ENCODE results near the gene GIN1. TPM values are rescaled to one million over a fixed set of nuclear protein-coding genes. Genes with fewer than 3 reads are reported as not detected.

GIN1 gene
- polyA plus RNA-seq, 1 donor from 2014 or later, result 17.5 TPM

DNA sequence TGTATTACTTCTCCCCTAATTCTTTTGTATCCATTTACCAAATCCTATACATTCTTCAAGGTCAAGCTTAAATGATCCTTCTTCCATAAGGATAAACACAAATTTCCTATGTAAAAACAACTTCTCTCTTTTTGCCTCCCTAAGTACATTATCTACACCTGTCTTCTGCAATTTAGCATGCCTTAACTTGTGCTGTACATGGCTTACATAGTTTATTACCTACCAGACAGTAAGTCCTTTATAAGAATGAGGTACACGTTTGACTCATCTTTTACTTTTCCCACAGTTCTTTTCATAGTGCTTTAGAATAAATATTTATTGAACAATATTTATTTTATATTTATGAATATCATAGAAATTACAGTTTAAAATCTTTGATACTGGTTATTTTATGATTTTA, 33.4 kb downstream of the GIN1 start:
- no peak overlapping the region for H3K27ac ChIP-seq (ENCODE audit: low read length)
- H3K4me2 ChIP-seq (ENCODE audit: low read length), result no peak overlapping the region

DNA sequence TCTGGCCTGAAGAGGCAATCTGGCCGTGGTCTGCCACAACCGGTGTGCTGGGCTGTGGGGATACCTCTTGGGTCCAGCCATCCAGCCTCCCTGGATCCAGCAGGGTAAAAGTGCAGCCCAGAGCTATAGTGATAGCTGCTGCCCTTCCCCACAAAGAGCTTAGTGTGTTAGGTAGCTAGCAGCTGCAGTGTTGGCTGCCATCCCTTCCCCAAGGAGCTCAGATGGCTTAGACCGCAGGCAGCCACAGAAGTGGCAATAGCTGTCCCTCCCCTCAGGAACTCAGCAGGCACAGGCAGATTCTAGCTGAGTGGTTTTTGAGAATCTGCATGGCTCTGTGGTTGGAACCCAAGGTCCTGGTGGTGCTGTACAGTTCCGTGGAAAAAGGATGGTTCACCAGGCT, 40.1 kb downstream of the GIN1 start:
- TF ChIP-seq MXI1 (conservative IDR thresholded peaks at IDR 0.05; ENCODE audit: poor library complexity, severe bottlenecking) (no peak), RAD21 (conservative IDR thresholded peaks at IDR 0.05) (no peak), EP300 (conservative IDR thresholded peaks at IDR 0.05; ENCODE audit: poor library complexity, severe bottlenecking) (no peak), TAF1 (IDR thresholded peaks at IDR 0.05; ENCODE audit: low read depth) (no peak), SMC3 (conservative IDR thresholded peaks at IDR 0.05; ENCODE audit: poor library complexity) (no peak), POLR2AphosphoS5 (IDR thresholded peaks at IDR 0.05) (no peak), EZH2 (IDR thresholded peaks at IDR 0.05; ENCODE audit: borderline replicate concordance, insufficient read depth, low read length, poor library complexity, severe bottlenecking) (no peak)
- TF ChIP-seq, protein P1, sequence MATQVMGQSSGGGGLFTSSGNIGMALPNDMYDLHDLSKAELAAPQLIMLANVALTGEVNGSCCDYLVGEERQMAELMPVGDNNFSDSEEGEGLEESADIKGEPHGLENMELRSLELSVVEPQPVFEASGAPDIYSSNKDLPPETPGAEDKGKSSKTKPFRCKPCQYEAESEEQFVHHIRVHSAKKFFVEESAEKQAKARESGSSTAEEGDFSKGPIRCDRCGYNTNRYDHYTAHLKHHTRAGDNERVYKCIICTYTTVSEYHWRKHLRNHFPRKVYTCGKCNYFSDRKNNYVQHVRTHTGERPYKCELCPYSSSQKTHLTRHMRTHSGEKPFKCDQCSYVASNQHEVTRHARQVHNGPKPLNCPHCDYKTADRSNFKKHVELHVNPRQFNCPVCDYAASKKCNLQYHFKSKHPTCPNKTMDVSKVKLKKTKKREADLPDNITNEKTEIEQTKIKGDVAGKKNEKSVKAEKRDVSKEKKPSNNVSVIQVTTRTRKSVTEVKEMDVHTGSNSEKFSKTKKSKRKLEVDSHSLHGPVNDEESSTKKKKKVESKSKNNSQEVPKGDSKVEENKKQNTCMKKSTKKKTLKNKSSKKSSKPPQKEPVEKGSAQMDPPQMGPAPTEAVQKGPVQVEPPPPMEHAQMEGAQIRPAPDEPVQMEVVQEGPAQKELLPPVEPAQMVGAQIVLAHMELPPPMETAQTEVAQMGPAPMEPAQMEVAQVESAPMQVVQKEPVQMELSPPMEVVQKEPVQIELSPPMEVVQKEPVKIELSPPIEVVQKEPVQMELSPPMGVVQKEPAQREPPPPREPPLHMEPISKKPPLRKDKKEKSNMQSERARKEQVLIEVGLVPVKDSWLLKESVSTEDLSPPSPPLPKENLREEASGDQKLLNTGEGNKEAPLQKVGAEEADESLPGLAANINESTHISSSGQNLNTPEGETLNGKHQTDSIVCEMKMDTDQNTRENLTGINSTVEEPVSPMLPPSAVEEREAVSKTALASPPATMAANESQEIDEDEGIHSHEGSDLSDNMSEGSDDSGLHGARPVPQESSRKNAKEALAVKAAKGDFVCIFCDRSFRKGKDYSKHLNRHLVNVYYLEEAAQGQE (IDR thresholded peaks at IDR 0.05; ENCODE audit: borderline replicate concordance), result no peak
- TF ChIP-seq, protein P2, sequence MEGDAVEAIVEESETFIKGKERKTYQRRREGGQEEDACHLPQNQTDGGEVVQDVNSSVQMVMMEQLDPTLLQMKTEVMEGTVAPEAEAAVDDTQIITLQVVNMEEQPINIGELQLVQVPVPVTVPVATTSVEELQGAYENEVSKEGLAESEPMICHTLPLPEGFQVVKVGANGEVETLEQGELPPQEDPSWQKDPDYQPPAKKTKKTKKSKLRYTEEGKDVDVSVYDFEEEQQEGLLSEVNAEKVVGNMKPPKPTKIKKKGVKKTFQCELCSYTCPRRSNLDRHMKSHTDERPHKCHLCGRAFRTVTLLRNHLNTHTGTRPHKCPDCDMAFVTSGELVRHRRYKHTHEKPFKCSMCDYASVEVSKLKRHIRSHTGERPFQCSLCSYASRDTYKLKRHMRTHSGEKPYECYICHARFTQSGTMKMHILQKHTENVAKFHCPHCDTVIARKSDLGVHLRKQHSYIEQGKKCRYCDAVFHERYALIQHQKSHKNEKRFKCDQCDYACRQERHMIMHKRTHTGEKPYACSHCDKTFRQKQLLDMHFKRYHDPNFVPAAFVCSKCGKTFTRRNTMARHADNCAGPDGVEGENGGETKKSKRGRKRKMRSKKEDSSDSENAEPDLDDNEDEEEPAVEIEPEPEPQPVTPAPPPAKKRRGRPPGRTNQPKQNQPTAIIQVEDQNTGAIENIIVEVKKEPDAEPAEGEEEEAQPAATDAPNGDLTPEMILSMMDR (IDR thresholded peaks at IDR 0.05; ENCODE audit: poor library complexity, severe bottlenecking), result no peak
- H3K79me2 ChIP-seq (replicated peaks; ENCODE audit: insufficient read depth, low read length), result no peaks in the 10 kb centered on the region
- H2AFZ ChIP-seq (ENCODE audit: low read depth, low read length), result no peak overlapping the region
- H3K36me3 ChIP-seq (ENCODE audit: insufficient read depth, low read length), result no peaks in the 10 kb centered on the region
- H3K27ac ChIP-seq (ENCODE audit: low read length), result no peak overlapping the region
- no peaks in the 10 kb centered on the region for H3K9me2 ChIP-seq (ENCODE audit: insufficient read depth, low read length)
- H3K4me2 ChIP-seq (ENCODE audit: low read length), result no peak overlapping the region
- no peak overlapping the region for H3K4me3 ChIP-seq (ENCODE audit: low read length)
- H4K20me1 ChIP-seq (ENCODE audit: insufficient read depth), result no peaks in the 10 kb centered on the region
- peaks cover 13% of the 10 kb centered on the region for H3K9me3 ChIP-seq (ENCODE audit: low read length)
- H3F3A ChIP-seq (ENCODE audit: insufficient read depth, low read length, poor library complexity, severe bottlenecking), result no peaks in the 10 kb centered on the region
- no peak overlapping the region for H3K9ac ChIP-seq (ENCODE audit: low read length)
- H3K27me3 ChIP-seq (ENCODE audit: insufficient read depth, low read depth, low read length), result no peaks in the 10 kb centered on the region

More for the DNA sequence above, 33.4 kb downstream of the GIN1 start:
- Histone ChIP-seq H3K4me3 (ENCODE audit: low read length) (no peak overlapping the region), H3K27me3 (ENCODE audit: insufficient read depth, low read depth, low read length) (no peaks in the 10 kb centered on the region), H3K79me2 (replicated peaks; ENCODE audit: insufficient read depth, low read length) (no peaks in the 10 kb centered on the region), H3K9ac (ENCODE audit: low read length) (no peak overlapping the region), H2AFZ (ENCODE audit: low read depth, low read length) (no peak overlapping the region), H3K9me3 (ENCODE audit: low read length) (peaks cover 3% of the 10 kb centered on the region), H3K9me2 (ENCODE audit: insufficient read depth, low read length) (no peaks in the 10 kb centered on the region), H4K20me1 (ENCODE audit: insufficient read depth) (no peaks in the 10 kb centered on the region), H3F3A (ENCODE audit: insufficient read depth, low read length, poor library complexity, severe bottlenecking) (no peaks in the 10 kb centered on the region), H3K36me3 (ENCODE audit: insufficient read depth, low read length) (peaks cover 7% of the 10 kb centered on the region)
- TF ChIP-seq, protein P2 (IDR thresholded peaks at IDR 0.05; ENCODE audit: poor library complexity, severe bottlenecking), result no peak
- TF ChIP-seq RAD21 (conservative IDR thresholded peaks at IDR 0.05) (no peak), EP300 (conservative IDR thresholded peaks at IDR 0.05; ENCODE audit: poor library complexity, severe bottlenecking) (no peak), EZH2 (IDR thresholded peaks at IDR 0.05; ENCODE audit: borderline replicate concordance, insufficient read depth, low read length, poor library complexity, severe bottlenecking) (no peak), MXI1 (conservative IDR thresholded peaks at IDR 0.05; ENCODE audit: poor library complexity, severe bottlenecking) (no peak), POLR2AphosphoS5 (IDR thresholded peaks at IDR 0.05) (no peak), TAF1 (IDR thresholded peaks at IDR 0.05; ENCODE audit: low read depth) (no peak), SMC3 (conservative IDR thresholded peaks at IDR 0.05; ENCODE audit: poor library complexity) (no peak)
- TF ChIP-seq, protein P1 (IDR thresholded peaks at IDR 0.05; ENCODE audit: borderline replicate concordance), result no peak
